K562 (cell line): ENCODE measurements around the gene GNAZ. TPM values are rescaled to one million over a fixed set of nuclear protein-coding genes. Genes with fewer than 3 reads are reported as not detected.

ENCODE experiments used
- CHCHD3 ChIP-seq: fragments of 250-450 bp; sonication (Bioruptor Pico); IDR thresholded peaks from 2 replicates; pipeline ENCODE4 v2.1.2; 2022; ENCODE audit warnings: mild to moderate bottlenecking
- HNRNPK ChIP-seq: fragments of 200-400 bp; formaldehyde crosslinking; IDR thresholded peaks from one replicate; pipeline ENCODE4 v1.6.1; 2018; ENCODE audit warnings: mild to moderate bottlenecking, low read depth, low read length; ENCODE audit not compliant: poor library complexity, severe bottlenecking
- NKRF ChIP-seq: fragments of 450-650 bp; IDR thresholded peaks from 2 replicates; pipeline ENCODE4 v1.6.1; 2016; ENCODE audit warnings: borderline replicate concordance
- PBX2 ChIP-seq, 2 experiments: IDR thresholded peaks in 1 of 2; conservative IDR thresholded peaks in 1 of 2; 2 replicates each; pipeline ENCODE4 v1.6.1; 2016; ENCODE audit warnings: low read depth in 2 of 2, mild to moderate bottlenecking in 1 of 2, missing compliant biosample characterization in 1 of 2, missing genetic modification characterization in 1 of 2, moderate library complexity in 1 of 2
- RNF219 ChIP-seq: fragments of 250-450 bp; sonication (Bioruptor Pico); IDR thresholded peaks from 2 replicates; pipeline ENCODE4 v1.5.0; 2022; ENCODE audit warnings: mild to moderate bottlenecking
- SMC3 ChIP-seq: conservative IDR thresholded peaks from 2 replicates; pipeline ENCODE4 v1.6.1; 2011; ENCODE audit warnings: low read depth, low read length, improper control_type of control experiment; ENCODE audit not compliant: insufficient read depth
- TBL1XR1 ChIP-seq, 2 experiments: IDR thresholded peaks; 2 replicates each; pipeline ENCODE4 v1.6.1; 2012; ENCODE audit warnings: improper control_type of control experiment in 2 of 2, low read length in 2 of 2, mild to moderate bottlenecking in 1 of 2
- TFAM ChIP-seq: fragments of 250-450 bp; sonication (Bioruptor Pico); conservative IDR thresholded peaks from 2 replicates; pipeline ENCODE4 v1.5.0; 2021; ENCODE audit warnings: mild to moderate bottlenecking, moderate library complexity
- ZC3H4 ChIP-seq: sonication (generic); formaldehyde crosslinking; IDR thresholded peaks from 2 replicates; pipeline ENCODE4 v1.9.0; 2021; ENCODE audit warnings: missing genetic modification reagents, borderline replicate concordance
- ZNF583 ChIP-seq: fragments of 250-450 bp; sonication (Bioruptor Pico); IDR thresholded peaks from 2 replicates; pipeline ENCODE4 v1.4.0; 2020
- polyA plus RNA-seq, 8 experiments: library from polyadenylated mRNA; depleted of rRNA in 4 of 8; stranded (reverse) in 5 of 8; unstranded in 3 of 8; fragments of >200 nt; fragmentation: Nextera tagmentation in 2 of 8; fragmentation: Illumina TruSeq in 1 of 8; extraction: Ambion mirVana in 2 of 8; extraction: Trizol in 1 of 8; gene quantifications; 2 replicates each; pipeline versions ENCODE4 v1.2.1 to v1.2.3, GENCODE V29; 2011 to 2014; ENCODE audit warnings: inconsistent platforms in 1 of 8, missing spikeins in 1 of 8
- total RNA-seq, 7 experiments: library from RNA; depleted of rRNA in 6 of 7; stranded (reverse); fragments of >200 nt in 6 of 7; fragmentation: Illumina TruSeq in 2 of 7; extraction: Trizol in 2 of 7; gene quantifications; 2 replicates each; pipeline versions ENCODE4 v1.2.1 to v1.2.3, GENCODE V29; 2011 to 2021; ENCODE audit warnings: low replicate concordance in 1 of 7
- TF ChIP-seq, protein P1 (sequence below): fragments of 250-450 bp; sonication (Bioruptor Pico); IDR thresholded peaks from 2 replicates; pipeline ENCODE4 v1.9.0; 2021; ENCODE audit warnings: mild to moderate bottlenecking, inconsistent platforms

Gene GNAZ
- total and polyA plus RNA-seq, 9 of the 15 experiments (the other 6 are each of a cell fraction or from before 2014, with no cell fraction given), result 0.04 to 0.22 (median 0.13) TPM; not detected in 3

GRCh38 chr22:23063539-23064380, 6.6 kb upstream of the GNAZ start (continued):
- TF ChIP-seq, protein P1, sequence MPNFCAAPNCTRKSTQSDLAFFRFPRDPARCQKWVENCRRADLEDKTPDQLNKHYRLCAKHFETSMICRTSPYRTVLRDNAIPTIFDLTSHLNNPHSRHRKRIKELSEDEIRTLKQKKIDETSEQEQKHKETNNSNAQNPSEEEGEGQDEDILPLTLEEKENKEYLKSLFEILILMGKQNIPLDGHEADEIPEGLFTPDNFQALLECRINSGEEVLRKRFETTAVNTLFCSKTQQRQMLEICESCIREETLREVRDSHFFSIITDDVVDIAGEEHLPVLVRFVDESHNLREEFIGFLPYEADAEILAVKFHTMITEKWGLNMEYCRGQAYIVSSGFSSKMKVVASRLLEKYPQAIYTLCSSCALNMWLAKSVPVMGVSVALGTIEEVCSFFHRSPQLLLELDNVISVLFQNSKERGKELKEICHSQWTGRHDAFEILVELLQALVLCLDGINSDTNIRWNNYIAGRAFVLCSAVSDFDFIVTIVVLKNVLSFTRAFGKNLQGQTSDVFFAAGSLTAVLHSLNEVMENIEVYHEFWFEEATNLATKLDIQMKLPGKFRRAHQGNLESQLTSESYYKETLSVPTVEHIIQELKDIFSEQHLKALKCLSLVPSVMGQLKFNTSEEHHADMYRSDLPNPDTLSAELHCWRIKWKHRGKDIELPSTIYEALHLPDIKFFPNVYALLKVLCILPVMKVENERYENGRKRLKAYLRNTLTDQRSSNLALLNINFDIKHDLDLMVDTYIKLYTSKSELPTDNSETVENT, result peak; percentile 8; the same call in 1 of the 2 replicates
- TF ChIP-seq TBL1XR1 (IDR thresholded peaks at IDR 0.05; ENCODE audit: low read length in 2 of 2) (0 out of 4 replicates have a peak, but pooled peaks of 1 of the 2 experiments have one; percentile 52), TFAM (CRISPR knock-in tag) (no peak), PBX2 (CRISPR knock-in tag; IDR thresholded peaks at IDR 0.05; ENCODE audit: low read depth) (peak; percentile 23; the same call in 1 of the 2 replicates), PBX2 (tag; conservative IDR thresholded peaks at IDR 0.05; ENCODE audit: low read depth) (no peak), ZNF583 (CRISPR knock-in tag) (no peak), RNF219 (CRISPR knock-in tag) (no peak), NKRF (no peak), ZC3H4 (no peak), SMC3 (no peak), CHCHD3 (CRISPR knock-in tag) (0 out of 2 replicates have a peak, but pooled peaks have one; percentile 17), HNRNPK (no peak)
